Measurements from ENCODE around the gene ANKRD17.
"Not testable (repeated sequence)": the region's sequence is repeated elsewhere in the genome, so short reads cannot be mapped to it uniquely, and the experiment has no call there.

Gene ANKRD17

GRCh38 chr4:73206236-73206635, 52.4 kb downstream of the ANKRD17 start:
- DNase-seq (ENCODE audit: low read depth in 2 of 2, low spot score in 1 of 2): no peak

- no peak for DNase-seq (ENCODE audit: low read depth in 2 of 2, low spot score in 1 of 2)
Measured at GRCh38 chr4:73205482-73205881, 53.1 kb downstream of the ANKRD17 start.

GRCh38 chr4:73203976-73204375, 54.6 kb downstream of the ANKRD17 start:
- DNase-seq (ENCODE audit: low read depth in 2 of 2, low spot score in 1 of 2): not testable (repeated sequence)

- no peak for DNase-seq (ENCODE audit: low read depth in 2 of 2, low spot score in 1 of 2)
Measured at GRCh38 chr4:73197220-73197619, 61.4 kb downstream of the ANKRD17 start.

GRCh38 chr4:73194064-73194463, 64.5 kb downstream of the ANKRD17 start:
- no peak for DNase-seq (ENCODE audit: low read depth in 2 of 2, low spot score in 1 of 2)

GRCh38 chr4:73193659-73194058, 64.9 kb downstream of the ANKRD17 start:
- DNase-seq (ENCODE audit: low read depth in 2 of 2, low spot score in 1 of 2): no peak

GRCh38 chr4:73193155-73193554, 65.4 kb downstream of the ANKRD17 start:
- no peak for DNase-seq (ENCODE audit: low read depth in 2 of 2, low spot score in 1 of 2)

GRCh38 chr4:73189274-73189810, 69.3 kb downstream of the ANKRD17 start:
- DNase-seq (ENCODE audit: low read depth in 2 of 2, low spot score in 1 of 2): no peak

GRCh38 chr4:73187325-73187724, 71.3 kb downstream of the ANKRD17 start:
- DNase-seq (ENCODE audit: low read depth in 2 of 2, low spot score in 1 of 2): no peak

GRCh38 chr4:73185903-73186302, 72.7 kb downstream of the ANKRD17 start:
- DNase-seq (ENCODE audit: low read depth in 2 of 2, low spot score in 1 of 2): no peak

- no peak for DNase-seq (ENCODE audit: low read depth in 2 of 2, low spot score in 1 of 2)
Measured at GRCh38 chr4:73181231-73181630, 77.4 kb downstream of the ANKRD17 start.

- no peak for DNase-seq (ENCODE audit: low read depth in 2 of 2, low spot score in 1 of 2)
Measured at GRCh38 chr4:73178389-73178788, 80.2 kb downstream of the ANKRD17 start.

- no peak for DNase-seq (ENCODE audit: low read depth in 2 of 2, low spot score in 1 of 2)
Measured at GRCh38 chr4:73172161-73172560, 86.4 kb downstream of the ANKRD17 start.

GRCh38 chr4:73170518-73171198, 87.9 kb downstream of the ANKRD17 start:
- no peak for DNase-seq (ENCODE audit: low read depth in 2 of 2, low spot score in 1 of 2)

- DNase-seq (ENCODE audit: low read depth in 2 of 2, low spot score in 1 of 2): no peak
Measured at GRCh38 chr4:73166212-73166611, 92.4 kb downstream of the ANKRD17 start.

GRCh38 chr4:73161527-73162185, 96.9 kb downstream of the ANKRD17 start:
- DNase-seq (ENCODE audit: low read depth in 2 of 2, low spot score in 1 of 2): no peak

GRCh38 chr4:73156394-73156793, 102.2 kb downstream of the ANKRD17 start:
- no peak for DNase-seq (ENCODE audit: low read depth in 2 of 2, low spot score in 1 of 2)

GRCh38 chr4:73152893-73153292, 105.7 kb downstream of the ANKRD17 start:
- no peak for DNase-seq (ENCODE audit: low read depth in 2 of 2, low spot score in 1 of 2)

- DNase-seq (ENCODE audit: low read depth in 2 of 2, low spot score in 1 of 2): no peak
Measured at GRCh38 chr4:73142995-73143547, 115.5 kb downstream of the ANKRD17 start.

- no peak for DNase-seq (ENCODE audit: low read depth in 2 of 2, low spot score in 1 of 2)
Measured at GRCh38 chr4:73139991-73140390, 118.6 kb downstream of the ANKRD17 start.

GRCh38 chr4:73139245-73139644, 119.4 kb downstream of the ANKRD17 start:
- no peak for DNase-seq (ENCODE audit: low read depth in 2 of 2, low spot score in 1 of 2)

- DNase-seq (ENCODE audit: low read depth in 2 of 2, low spot score in 1 of 2): no peak
Measured at GRCh38 chr4:73137121-73137520, 121.5 kb downstream of the ANKRD17 start.

Measured in stimulated activated CD8-positive, alpha-beta memory T cell treated with anti-CD3 and anti-CD28 coated beads, Interleukin-4, amount 100 ng/mL, for 4 hours (primary cell).